ENCODE data around the gene ARHGAP11A.

The ARHGAP11A gene

DNA sequence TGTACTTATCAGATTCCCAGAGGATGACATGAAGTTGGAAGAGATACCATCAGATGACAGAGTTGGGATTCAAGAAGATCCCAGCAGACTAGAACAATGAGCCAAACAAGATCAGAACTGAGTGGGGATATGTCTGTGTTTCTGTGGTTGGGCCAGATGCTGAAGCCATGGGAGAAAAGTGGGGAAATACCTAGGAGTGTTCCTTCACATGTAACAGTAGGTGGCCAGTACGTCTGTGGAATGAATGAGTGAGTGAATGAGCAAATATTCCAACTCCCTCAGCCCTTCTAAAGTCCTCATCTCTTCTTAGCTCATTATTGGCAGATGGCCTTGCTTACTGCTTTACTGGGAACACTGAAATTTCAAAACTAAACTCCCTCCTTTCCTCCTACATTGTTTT is 70.3 kb downstream of the ARHGAP11A start:
- DNase-seq (ENCODE audit: low spot score), result no peak

DNA sequence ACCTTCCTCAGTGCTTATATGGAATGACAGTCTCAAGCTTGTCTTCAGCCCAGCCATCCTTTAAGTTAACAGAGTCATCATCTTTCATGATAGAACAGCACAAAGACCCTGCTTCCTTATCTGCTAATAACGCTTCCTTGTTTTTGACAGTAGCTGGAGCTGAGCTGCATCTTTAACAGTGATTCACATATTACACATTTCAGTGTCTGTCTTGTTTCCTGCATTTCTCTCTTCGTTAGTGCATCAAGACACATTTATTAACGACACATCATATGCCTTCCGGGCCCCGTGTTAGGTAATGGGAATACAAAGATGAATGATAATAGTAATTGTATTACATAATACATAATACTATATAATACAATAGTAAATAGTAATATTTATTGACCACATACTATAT is 72.3 kb downstream of the ARHGAP11A start:
- no peak for DNase-seq (ENCODE audit: low spot score)

DNA sequence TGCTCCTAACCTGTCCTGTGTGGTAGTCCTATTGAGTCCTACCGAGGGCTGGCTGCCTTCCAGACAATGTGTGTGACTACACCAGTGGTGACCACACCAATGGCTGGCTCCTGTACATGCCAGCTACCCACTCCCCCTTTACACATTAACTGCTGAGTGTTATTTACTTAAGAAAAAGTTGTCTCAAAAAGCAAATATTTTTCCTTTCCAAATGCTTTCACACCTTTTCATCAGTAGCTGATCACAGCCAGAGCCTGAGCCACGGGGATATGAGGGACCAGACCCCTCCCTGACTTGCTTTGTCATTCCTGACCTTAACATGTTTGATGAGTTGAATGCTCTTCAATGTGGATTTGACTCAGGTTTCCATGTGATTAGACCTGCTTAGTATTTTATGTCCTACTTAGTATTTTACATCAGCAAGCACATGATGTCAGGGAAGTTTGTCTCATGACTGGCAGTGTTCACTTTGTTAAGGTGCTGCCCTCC is 72.9 kb downstream of the ARHGAP11A start:
- no peak for DNase-seq (ENCODE audit: low spot score)
